ENCODE measurements around the gene ARL6IP1.
"Not testable (repeated sequence)": the region's sequence is repeated elsewhere in the genome, so short reads cannot be mapped to it uniquely, and the experiment has no call there.

ARL6IP1 gene

DNA sequence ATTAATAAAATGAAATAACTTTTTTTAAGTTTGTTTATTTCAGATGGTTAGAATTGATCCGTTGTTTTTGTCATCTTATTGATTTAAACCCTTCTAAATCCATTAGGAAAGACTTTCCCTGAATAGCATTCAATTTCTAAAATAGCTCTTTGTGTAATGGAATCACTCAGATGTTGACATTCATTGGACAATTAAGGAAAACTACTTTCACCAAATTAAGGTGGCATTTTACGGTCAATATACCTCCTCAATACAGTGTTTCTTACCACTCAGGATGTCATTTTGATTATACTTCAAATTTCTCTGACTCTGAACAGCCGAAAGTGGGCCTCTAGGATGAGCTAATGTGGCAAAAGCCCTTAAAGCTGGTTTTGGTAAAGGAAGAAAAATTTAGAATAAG, 1.8 kb downstream of the ARL6IP1 start:
- DNase-seq (ENCODE audit: low read depth in 2 of 2): no peak

DNA sequence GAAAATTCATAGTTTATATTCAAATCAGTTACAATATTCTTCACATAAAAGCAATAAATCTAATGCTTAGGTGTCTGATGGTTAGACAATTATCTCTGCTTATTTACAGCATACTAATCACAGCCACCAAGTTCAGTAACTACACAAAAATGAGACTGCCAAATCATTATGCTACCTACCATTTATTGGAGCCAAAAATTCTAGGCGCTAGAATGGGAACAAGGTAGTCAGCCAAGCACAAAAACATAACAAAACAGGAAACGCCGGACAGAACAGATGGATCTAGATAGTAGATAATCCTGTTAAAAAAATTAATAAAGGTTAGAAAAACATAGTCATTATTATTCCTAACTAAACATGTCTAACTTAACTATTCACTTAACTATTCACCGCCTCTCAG, 3.6 kb downstream of the ARL6IP1 start:
- DNase-seq (ENCODE audit: low read depth in 2 of 2): no peak

DNA sequence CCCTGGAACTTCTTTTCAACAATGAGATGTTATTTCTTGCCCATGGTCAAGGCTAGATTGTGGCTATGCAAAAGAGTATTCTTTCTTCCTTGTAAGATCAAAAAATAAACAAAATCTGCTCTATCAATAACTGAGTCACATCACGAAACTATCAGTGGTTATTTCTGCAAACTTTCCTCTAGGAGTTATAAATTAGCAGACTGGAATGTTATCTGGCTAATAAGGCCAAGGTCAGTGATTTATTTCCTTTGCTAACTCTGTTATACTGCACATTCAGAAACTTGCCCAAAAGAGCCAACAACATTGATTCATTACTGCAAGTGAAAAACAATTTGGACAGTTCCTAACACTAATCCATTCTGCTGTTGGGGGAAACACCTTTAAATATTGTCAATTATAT, 5.0 kb downstream of the ARL6IP1 start:
- no peak for DNase-seq (ENCODE audit: low read depth in 2 of 2)

DNA sequence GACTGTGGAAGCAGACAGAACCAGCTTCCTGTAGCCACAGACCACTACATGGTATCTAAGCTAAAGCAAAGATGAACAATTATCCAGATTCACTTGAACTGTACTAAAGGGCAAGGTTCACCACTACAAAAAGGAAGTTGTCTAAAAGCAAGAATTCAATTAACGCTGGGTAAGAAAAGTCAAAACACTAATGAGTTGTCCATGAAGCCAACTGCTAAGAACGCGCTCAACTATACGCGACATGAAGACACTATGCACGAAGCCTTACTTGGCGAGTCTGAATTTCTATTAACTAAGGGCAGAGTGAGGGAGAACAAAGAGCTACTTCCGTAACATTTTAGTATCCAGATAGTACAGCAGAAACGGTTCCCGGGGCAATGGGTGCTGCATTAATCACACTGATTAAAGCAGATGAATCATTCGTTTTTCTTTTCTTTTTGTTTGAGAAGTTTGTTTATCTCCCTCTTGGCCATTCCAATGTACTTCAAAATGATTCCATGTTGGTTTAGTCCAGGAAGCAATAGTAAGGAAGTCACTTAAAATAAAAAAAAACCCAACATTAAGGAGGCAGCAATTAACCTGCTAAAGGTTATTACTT, 8.4 kb downstream of the ARL6IP1 start:
- no peak for DNase-seq (ENCODE audit: low read depth in 2 of 2)

DNA sequence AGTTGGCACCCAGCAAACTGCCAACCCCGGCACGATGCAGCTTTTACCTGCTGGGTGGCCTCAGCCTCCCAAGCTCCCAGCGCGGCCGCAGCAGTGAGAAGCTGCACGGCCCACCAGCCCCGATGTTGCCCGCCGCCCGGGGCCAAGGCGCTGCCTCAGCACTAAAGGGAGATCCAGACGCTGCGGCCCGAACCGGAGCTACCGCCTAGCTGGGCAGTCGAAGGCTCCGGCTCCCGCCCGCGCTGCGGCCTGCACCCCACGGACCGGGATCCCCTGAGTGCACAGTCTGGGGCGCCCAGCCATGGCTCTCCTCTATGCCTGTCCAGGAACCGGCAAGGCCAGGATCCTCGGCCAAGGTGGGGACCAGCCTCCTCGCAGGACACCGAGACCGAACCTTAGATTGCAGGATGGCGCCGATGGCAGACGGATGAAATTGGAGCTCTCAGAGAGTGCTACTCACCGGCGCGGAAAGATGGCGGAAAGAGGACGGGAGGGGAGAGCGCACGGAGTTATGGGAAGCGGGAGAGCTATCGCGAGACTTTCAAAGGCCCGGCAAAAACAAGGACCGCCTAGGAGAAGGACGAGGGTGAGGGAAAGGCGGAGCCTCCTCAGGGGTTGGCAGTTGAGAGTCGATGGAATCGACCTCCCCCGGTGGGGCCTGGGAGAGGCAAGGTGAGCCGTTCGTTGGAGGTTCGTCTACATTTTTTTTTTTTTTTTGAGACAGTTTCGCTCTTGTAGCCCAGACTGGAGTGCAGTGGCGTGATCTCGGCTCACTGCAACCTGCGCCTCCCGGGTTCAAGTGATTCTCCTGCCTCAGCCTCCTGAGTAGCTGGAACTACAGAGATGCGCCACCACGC, 11.3 kb downstream of the ARL6IP1 start, which contains the start of gene RPS15A:
RPS15A (minus strand) TSS at position 485 of the 857 bp plus-strand sequence. CDS start 1,221 bp downstream, outside the sequence.
- DNase-seq (ENCODE audit: low read depth in 2 of 2): peak; percentile 91 to 93

DNA sequence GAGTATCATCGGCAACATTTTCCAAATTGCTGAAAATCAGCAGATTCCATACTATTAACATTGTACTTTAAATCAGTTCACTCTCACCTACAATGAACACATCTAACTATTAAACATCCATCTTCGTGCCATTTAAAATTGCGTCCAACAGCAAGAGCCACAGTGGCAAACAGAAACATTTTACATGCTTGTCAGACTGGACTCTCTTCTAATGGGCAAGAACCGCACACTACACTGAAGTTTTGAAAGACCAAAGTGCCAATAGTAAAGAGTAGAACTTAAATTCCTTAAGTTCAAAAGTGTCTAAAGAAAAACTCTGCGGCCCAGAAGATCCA, 11.9 kb downstream of the ARL6IP1 start:
- DNase-seq (ENCODE audit: low read depth in 2 of 2): no peak

DNA sequence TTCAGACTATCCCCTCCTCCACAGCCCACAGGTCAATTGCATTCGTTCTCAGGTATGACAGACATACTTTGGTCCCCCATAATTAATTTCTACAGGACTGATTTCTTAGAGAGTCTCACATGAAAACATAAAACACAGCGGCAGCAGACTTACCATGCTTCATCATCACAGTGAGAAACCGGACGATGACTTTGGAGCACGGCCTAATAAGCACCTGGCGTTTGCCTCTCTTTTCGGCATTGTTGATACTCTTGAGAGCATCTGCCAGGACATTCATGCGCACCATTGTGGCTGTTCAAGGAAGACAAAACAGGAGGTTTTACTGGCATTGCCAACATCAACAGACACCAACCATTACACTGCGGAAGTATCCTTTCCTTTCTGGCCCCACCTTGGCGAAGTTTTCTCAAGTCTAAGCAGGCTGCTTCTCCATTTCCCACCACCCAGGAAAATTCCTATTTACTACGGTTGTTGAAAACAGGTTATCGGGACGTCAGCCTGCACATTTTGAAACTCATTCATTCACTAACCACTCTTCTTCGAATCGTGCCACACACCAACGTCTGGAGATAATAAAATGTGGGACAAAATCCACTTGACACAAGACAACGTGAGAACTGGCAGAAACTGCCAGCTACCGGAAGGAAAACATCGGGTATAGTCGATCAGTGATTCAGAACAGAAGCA, 12.4 kb downstream of the ARL6IP1 start:
- no peak for DNase-seq (ENCODE audit: low read depth in 2 of 2)

DNA sequence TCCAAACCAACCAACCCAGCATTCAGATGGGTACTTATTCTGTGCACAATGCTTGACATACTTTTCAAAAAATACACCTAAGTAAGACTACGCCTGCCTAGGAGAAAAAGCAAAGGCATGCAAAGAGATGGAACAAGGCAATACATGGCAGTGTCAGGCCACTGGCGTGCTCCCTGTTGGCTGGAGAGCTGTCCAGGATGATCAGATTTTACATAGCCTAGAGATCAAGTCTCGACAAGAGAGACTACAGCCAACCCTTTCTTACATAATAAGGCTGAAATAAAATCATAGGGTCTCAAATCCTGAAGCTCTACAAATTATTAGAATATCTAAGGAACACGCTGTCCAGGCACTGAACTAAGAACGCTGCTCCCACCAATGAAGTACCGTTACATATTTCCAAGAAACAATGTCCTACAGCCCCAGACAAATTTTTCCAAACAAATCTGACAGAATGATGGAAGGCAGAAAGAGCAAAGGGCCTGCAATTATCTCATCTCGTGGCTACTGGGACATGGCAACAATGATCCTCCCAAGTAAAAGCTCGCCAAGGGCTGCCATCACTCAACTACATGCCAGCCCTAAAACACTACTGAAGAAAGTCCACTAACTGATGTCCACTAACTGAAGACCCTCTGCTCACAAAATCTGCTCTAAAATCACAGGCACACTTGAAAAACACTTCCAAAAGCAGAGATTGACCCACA, 16.3 kb downstream of the ARL6IP1 start:
- DNase-seq (ENCODE audit: low read depth in 2 of 2): no peak

DNA sequence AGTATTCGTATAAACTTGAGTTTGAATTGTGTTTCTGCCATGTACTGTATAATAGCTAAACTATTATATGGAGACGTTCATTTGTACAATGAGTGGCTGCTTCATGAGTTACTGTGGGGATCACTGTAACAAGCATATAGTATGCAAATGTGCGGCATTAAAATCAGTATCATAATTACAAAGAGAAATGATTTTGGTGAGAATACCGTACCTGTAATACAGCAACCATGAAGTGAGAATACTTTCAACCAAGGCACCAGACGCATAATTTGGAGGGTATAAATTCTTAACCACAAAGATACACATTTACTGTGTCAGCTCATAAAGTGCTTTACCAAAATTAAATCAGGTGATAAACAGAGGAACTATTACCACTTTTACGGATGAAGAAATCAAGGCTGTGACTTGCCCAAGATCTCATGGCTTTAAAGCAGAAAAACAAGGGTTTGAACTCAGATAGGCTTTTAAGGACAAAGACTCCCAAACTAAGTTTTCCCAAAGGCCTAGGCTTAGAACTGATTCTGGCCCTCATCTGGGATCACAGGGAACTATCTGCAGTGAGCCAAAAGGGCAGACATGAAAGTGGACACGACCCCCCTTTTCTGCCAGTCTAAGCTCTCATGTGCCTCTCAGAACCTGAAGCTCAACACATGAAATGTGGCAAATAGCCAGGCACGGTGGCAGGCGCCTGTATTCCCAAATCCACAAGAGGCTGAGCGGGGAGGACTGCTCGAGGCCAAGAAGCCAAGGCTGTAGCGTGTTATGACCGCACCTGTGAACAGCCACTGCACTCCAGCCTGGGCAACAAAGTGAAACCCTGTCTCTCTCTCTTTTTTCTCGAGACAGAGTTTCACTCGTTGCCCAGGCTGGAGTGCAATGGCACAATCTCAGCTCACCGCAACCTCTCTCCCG, 17.7 kb downstream of the ARL6IP1 start:
- DNase-seq (ENCODE audit: low read depth in 2 of 2): no peak

DNA sequence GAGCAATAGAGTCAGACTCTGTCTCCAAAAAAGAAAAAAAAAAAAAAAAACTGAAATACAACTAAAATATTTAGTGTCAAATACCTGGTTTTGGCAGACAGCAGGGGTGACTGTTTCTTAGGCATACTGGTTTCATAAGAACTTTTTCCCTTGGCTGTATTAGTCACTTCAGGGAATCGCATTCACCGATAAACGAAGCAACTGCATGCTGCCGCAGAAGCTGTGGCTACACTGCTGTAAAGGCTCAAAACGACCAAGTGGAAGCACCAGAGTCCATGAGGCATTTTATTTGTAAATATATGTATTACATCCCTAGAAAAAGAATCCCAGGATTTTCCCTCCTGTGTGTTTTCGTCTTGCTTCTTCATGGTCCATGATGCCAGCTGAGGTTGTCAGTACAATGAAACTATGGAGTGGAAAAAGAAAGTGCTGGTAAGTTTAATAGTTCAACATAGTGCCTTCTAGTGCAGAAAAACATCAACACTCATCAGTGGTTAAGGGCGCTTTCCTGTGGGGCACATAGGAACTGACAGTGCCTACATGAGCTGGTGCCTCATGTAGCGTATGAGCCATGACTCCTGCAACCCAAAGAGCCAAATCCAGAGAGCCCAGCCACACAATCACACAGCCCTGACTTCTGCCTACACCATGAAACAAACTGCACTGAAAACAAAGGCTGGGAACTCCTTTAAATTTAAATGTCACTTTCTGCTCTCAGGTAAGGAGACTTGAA, 18.5 kb downstream of the ARL6IP1 start:
- no peak for DNase-seq (ENCODE audit: low read depth in 2 of 2)

DNA sequence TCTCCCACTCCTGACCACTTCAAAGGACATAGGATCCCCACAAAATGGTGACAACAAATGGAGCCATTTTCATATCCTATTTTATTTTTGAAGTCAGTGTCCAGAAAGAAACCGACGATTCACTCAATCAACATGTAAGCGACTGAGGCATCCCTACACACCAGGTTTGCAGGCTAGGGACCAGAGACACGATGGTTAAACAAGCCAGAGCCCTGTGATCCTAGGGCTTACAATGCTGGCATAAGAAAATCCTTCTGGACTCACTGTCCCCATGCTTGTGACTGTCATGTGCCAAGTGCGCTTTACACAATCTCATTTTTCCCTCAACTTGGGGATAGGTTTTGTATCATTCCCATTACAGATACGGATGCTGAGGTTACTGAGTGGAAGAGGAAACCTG, 20.1 kb downstream of the ARL6IP1 start:
- DNase-seq (ENCODE audit: low read depth in 2 of 2): not testable (repeated sequence)

DNA sequence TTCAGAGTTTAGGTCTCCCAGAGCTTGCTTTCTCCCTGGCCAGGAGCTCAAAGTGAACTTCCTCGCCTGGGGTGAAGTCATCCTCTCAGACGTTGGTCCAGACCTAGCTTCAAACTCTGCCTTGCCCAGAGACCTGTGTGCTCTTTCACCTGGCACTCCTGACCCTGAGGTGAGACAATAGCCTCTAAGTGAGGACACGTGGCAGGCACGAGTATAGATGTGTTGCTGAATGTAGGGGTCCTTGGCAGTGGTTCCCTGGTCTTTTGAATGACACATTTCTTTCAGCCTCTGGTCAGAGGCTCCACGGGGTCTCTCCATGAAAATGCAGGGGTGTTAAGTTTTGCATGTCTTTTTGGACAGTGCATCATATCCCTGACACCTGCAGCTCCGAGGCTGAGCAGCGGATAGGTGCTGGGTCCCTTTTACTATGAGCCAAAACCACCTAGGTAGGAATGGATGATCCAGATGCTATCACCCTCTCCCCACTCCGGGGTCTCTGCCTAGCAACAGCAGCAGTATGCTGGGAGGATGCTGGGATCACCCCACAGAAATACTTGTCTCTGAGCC, 20.8 kb downstream of the ARL6IP1 start:
- not testable (repeated sequence) for DNase-seq (ENCODE audit: low read depth in 2 of 2)

DNA sequence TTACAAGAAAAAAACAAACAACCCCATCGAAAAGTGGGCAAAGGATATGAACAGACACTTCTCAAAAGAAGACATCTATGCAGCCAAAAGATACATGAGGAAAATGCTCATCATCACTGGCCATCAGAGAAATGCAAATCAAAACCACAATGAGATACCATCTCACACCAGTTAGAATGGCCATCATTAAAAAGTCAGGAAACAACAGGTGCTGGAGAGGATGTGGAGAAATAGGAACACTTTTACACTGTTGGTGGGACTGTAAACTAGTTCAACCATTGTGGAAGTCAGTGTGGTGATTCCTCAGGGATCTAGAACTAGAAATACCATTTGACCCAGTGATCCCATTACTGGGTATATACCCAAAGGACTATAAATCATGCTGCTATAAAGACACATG, 23.7 kb downstream of the ARL6IP1 start:
- DNase-seq (ENCODE audit: low read depth in 2 of 2): not testable (repeated sequence)

DNA sequence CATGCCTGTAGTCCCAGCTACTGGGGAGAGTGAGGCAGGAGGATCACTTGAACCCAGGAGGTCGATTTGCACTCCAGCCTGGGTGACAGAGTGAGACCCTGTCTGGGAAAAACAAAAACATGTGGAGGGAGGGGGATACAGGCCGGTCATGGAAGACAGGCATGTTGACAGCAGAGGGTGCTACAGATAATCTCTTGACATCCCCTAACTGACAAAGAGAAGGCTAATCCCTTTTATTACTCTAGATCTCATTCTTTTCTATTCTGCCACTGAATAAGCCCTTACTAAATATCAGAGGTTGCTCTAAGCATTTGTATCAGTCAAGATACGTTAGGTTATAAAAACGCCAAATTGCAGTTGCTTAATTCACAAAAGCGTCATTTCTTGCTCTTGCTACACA, 25.0 kb downstream of the ARL6IP1 start:
- not testable (repeated sequence) for DNase-seq (ENCODE audit: low read depth in 2 of 2)

DNA sequence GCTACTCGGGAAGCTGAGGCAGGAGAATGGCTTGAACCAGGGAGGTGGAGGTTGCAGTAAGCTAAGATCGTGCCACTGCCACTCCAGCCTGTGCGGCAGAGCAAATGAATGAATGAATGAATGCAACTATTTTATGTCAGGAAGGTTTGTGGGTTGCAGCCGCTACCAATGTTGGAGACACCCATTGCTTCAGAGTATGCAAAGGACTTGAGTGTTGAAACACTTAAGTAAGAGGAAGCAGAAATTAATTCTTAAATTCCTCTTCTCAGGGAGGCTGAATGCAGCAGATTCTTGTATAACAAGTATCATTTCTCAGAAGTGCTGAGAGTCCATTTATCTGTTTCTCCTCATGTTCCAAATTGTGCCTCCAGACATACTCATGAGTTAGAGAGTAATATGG, 26.7 kb downstream of the ARL6IP1 start:
- DNase-seq (ENCODE audit: low read depth in 2 of 2): not testable (repeated sequence)

DNA sequence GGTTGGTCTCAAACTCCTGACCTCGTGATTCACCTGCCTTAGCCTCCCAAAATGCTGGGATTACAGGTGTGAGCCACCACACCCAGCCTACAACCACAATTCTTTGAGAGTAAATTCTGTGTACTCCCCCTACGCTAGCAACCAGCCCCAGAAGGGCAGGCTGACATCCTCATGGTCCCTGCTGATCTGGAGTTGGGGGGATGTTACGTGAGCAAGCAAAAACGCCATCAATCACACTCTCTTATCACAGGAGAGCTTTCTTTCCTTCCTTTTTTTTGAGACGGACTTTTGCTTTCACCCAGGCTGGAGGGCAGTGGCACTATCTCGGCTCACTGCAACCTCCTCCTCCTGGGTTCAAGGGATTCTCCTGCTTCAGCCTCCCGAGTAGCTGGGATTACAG, 29.2 kb downstream of the ARL6IP1 start:
- DNase-seq (ENCODE audit: low read depth in 2 of 2): not testable (repeated sequence)

DNA sequence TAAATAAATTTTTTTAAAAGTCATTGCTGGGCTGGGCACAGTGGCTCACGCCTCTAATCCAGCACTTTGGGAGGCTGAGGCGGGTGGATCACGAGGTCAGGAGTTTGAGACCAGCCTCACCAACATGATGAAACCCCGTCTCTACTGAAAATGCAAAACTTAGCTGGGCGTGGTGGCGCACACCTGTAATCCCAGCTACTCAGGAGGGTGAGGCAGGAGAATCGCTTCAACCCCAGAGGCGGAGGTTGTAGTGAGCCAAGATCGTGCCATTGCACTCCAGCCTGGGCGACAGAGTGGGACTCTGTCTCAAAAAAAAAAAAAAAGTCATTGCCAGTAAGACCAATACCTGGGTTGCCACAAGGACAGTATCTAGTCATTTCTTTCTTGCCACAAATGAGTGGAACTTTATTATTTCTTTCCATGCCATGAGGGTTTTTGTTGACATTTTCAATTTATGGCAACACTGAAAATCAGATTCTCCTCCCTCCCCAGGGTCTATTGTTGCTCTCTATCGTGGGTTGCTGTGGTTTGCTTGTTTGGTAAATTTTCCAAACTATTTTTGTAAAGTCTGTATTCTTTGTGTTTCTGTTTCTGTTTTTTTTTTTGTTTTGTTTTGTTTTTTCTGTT, 30.9 kb downstream of the ARL6IP1 start:
- not testable (repeated sequence) for DNase-seq (ENCODE audit: low read depth in 2 of 2)

DNA sequence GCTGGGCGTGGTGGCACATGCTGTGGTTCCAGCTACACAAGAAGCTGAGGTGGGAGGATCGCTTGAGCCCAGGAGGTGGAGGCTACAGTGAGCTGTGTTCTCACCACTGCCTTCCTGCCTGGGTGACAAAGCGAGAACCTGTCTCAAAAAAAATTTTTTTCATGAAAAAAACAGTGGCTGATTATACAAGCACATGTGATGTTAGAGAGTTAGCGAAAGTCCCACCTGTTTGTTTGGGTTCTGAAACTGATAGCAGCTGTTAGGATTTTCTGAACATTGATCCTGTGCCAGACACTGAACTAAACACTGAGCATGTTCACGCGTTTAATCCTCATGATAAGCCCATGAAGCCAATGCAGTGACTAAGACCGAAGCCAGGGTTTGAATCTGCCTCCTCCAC, 34.1 kb downstream of the ARL6IP1 start:
- not testable (repeated sequence) for DNase-seq (ENCODE audit: low read depth in 2 of 2)

DNA sequence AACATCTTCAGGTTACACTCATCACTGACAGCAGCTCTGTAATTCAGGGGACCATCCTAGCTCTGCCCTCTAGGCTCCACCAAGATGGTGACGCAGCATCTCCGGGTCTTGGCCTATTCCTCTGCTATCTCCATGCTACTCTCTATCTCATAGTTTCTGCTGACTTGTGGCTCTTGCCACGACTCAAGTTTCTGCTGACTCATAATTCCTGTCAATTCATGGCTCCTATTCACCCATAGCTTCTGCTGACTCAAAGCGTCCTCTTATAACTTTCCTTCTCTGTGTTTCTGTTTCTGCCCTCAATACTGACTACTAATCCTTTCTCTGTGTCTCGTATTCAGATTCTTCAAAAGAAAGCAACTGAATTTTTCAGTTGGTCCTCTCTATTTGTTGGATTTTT, 38.6 kb downstream of the ARL6IP1 start:
- not testable (repeated sequence) for DNase-seq (ENCODE audit: low read depth in 2 of 2)

All from stimulated activated CD4-positive, alpha-beta T cell treated with anti-CD3 and anti-CD28 coated beads, Interleukin-15, amount 100 ng/mL, for 48 hours (primary cell).